HCT116 (cell line): ENCODE results near the gene SGMS1.

ENCODE experiments used
- ELF1 ChIP-seq: IDR thresholded peaks from 2 replicates; pipeline ENCODE4 v1.6.1; 2012; ENCODE audit warnings: low read depth, borderline replicate concordance
- EZH2 ChIP-seq: fragments of 200-600 bp; sonication (generic); IDR thresholded peaks from 2 replicates; pipeline ENCODE4 v1.6.1; 2017; ENCODE audit warnings: antibody characterized with exemption, mixed run types
- EZH2phosphoT487 ChIP-seq: fragments of 200-600 bp; IDR thresholded peaks from 2 replicates; pipeline ENCODE4 v1.6.1; 2018; ENCODE audit warnings: antibody characterized with exemption, borderline replicate concordance
- POLR2A ChIP-seq: IDR thresholded peaks from 2 replicates; pipeline ENCODE4 v1.7.0; 2011; ENCODE audit warnings: borderline replicate concordance; ENCODE audit not compliant: insufficient read depth, insufficient read length; ENCODE audit errors: extremely low read depth
- POLR2AphosphoS5 ChIP-seq: IDR thresholded peaks from 2 replicates; pipeline ENCODE4 v1.6.1; 2011; ENCODE audit warnings: mild to moderate bottlenecking, low read depth, low read length, moderate library complexity
- SP1 ChIP-seq: IDR thresholded peaks from 2 replicates; pipeline ENCODE4 v1.6.1; 2012; ENCODE audit warnings: low read depth
- TCF7L2 ChIP-seq: IDR thresholded peaks from 2 replicates; pipeline ENCODE4 v1.7.0; 2011; ENCODE audit warnings: borderline replicate concordance, inconsistent platforms; ENCODE audit not compliant: insufficient read depth, insufficient read length; ENCODE audit errors: extremely low read depth
- TF ChIP-seq, protein P1 (sequence below), 3 experiments: fragments of 200-600 bp in 1 of 3; sonication (generic) in 1 of 3; IDR thresholded peaks in 2 of 3; conservative IDR thresholded peaks in 1 of 3; 2 replicates each; pipeline ENCODE4 v1.5.1; 2012 to 2017; ENCODE audit warnings: low read depth in 2 of 3, low read length in 2 of 3, antibody characterized with exemption in 1 of 3, borderline replicate concordance in 1 of 3, control low read depth in 1 of 3, mild to moderate bottlenecking in 1 of 3, mixed read lengths in 1 of 3, mixed run types in 1 of 3, moderate library complexity in 1 of 3; ENCODE audit not compliant: insufficient read depth in 1 of 3
- TF ChIP-seq, protein P2 (sequence below): IDR thresholded peaks from 2 replicates; pipeline ENCODE4 v1.6.1; 2012; ENCODE audit warnings: low read depth

DNA sequence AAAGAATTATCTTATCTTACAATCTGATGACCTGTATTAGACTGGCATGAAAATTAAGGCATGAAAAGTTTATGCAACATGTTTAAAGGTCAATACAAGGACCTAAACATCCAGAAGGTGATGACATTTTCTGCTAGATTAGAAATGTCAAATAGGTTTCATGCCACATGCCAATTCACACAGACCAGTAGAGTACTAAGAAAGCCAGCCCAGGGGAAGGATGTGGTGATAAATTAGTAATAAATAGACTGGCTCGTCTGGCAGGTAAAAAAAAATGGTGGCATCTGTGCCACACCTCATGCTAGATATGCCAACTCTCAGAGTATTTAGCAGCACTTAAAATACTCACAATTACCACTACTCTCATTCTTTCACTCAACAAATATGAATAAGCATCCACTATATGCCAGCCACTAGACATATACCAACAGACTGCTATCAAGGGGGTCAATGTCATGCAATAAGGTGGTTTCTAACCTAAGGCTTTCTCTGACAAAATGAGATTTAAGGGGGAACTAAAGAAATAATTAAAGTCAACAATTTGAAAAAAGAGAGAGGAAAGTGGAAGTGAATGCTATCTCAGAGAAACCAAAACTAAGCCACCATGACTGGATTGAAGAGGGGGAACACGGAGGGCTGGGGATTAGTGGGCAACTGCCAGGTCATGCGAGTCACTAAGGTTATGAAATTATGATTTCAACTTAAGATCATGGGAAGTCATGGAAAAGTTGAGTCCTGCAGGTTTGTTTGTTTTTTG, 83.5 kb downstream of the SGMS1 start:
- TF ChIP-seq, protein P1, sequence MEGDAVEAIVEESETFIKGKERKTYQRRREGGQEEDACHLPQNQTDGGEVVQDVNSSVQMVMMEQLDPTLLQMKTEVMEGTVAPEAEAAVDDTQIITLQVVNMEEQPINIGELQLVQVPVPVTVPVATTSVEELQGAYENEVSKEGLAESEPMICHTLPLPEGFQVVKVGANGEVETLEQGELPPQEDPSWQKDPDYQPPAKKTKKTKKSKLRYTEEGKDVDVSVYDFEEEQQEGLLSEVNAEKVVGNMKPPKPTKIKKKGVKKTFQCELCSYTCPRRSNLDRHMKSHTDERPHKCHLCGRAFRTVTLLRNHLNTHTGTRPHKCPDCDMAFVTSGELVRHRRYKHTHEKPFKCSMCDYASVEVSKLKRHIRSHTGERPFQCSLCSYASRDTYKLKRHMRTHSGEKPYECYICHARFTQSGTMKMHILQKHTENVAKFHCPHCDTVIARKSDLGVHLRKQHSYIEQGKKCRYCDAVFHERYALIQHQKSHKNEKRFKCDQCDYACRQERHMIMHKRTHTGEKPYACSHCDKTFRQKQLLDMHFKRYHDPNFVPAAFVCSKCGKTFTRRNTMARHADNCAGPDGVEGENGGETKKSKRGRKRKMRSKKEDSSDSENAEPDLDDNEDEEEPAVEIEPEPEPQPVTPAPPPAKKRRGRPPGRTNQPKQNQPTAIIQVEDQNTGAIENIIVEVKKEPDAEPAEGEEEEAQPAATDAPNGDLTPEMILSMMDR (IDR thresholded peaks at IDR 0.05 in 2 of 3, conservative IDR thresholded peaks at IDR 0.05 in 1 of 3; ENCODE audit: borderline replicate concordance in 1 of 3, insufficient read depth in 1 of 3, low read depth in 2 of 3, low read length in 2 of 3), result no peak
- TF ChIP-seq, protein P2, sequence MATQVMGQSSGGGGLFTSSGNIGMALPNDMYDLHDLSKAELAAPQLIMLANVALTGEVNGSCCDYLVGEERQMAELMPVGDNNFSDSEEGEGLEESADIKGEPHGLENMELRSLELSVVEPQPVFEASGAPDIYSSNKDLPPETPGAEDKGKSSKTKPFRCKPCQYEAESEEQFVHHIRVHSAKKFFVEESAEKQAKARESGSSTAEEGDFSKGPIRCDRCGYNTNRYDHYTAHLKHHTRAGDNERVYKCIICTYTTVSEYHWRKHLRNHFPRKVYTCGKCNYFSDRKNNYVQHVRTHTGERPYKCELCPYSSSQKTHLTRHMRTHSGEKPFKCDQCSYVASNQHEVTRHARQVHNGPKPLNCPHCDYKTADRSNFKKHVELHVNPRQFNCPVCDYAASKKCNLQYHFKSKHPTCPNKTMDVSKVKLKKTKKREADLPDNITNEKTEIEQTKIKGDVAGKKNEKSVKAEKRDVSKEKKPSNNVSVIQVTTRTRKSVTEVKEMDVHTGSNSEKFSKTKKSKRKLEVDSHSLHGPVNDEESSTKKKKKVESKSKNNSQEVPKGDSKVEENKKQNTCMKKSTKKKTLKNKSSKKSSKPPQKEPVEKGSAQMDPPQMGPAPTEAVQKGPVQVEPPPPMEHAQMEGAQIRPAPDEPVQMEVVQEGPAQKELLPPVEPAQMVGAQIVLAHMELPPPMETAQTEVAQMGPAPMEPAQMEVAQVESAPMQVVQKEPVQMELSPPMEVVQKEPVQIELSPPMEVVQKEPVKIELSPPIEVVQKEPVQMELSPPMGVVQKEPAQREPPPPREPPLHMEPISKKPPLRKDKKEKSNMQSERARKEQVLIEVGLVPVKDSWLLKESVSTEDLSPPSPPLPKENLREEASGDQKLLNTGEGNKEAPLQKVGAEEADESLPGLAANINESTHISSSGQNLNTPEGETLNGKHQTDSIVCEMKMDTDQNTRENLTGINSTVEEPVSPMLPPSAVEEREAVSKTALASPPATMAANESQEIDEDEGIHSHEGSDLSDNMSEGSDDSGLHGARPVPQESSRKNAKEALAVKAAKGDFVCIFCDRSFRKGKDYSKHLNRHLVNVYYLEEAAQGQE, result no peak
- TF ChIP-seq EZH2phosphoT487 (no peak), SP1 (no peak), TCF7L2 (no peak), POLR2A (no peak), ELF1 (no peak), EZH2 (no peak), POLR2AphosphoS5 (no peak)
